ENCODE measurements around the gene CACNG7.

The CACNG7 gene, protein sequence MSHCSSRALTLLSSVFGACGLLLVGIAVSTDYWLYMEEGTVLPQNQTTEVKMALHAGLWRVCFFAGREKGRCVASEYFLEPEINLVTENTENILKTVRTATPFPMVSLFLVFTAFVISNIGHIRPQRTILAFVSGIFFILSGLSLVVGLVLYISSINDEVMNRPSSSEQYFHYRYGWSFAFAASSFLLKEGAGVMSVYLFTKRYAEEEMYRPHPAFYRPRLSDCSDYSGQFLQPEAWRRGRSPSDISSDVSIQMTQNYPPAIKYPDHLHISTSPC

DNA sequence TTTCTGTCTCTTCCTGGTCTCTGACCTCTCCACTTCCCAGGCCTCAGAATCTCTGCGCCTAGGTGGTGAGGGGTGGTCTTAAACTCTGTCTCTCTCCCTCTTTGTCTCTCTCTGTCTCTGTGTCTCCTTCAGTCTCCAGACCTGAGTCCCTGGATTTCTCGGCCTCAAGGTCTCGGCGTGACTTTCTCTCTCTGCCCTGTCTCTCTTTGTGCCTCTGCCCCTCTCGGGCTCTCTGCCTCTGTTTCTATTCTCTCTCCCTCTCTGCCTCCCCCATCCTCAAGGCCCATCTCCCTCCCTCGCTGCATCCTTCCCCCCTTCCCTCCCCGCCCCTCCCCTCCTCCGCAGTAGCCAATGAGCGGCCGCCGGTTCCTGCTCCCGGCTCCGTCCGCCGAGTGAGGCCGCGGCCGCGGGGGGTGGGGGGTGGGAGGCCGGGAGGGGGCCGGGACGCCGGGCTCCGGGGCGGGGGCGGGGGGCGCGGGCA lies at the start of gene CACNG7:
CACNG7 (plus strand) TSS at position 344 of the 481 bp plus-strand sequence. CDS start 3,554 bp downstream, outside the sequence.
- DNase-seq = no peak

- DNase-seq = no peak
These were observed 44.7 kb upstream of the CACNG7 start for GRCh38 chr19:53864308-53864836.

DNA sequence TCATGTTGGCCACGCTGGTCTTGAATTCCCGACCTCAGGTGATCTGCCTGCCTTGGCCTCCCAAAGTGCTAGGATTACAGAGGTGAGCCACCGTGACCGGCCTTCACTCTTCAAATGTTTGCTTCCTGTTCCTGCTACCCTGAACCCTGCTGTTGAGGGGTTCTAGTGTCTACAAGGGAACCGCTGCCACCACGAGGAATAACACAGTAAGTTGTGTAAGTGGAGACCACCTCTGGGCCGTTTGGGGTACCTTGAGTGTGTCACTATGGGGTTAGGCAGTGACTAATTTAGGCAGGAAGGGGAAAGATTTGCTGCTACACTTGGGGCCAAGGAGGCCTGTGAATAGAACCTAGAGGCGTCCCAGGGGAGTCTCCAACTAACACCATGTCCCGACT lies 43.6 kb upstream of the CACNG7 start:
- DNase-seq = peak; percentile 20

- DNase-seq = peak; percentile 86
These were observed 42.9 kb upstream of the CACNG7 start for GRCh38 chr19:53865918-53866864.

- DNase-seq = no peak
These were observed 42.2 kb upstream of the CACNG7 start for GRCh38 chr19:53866865-53867224.

DNA sequence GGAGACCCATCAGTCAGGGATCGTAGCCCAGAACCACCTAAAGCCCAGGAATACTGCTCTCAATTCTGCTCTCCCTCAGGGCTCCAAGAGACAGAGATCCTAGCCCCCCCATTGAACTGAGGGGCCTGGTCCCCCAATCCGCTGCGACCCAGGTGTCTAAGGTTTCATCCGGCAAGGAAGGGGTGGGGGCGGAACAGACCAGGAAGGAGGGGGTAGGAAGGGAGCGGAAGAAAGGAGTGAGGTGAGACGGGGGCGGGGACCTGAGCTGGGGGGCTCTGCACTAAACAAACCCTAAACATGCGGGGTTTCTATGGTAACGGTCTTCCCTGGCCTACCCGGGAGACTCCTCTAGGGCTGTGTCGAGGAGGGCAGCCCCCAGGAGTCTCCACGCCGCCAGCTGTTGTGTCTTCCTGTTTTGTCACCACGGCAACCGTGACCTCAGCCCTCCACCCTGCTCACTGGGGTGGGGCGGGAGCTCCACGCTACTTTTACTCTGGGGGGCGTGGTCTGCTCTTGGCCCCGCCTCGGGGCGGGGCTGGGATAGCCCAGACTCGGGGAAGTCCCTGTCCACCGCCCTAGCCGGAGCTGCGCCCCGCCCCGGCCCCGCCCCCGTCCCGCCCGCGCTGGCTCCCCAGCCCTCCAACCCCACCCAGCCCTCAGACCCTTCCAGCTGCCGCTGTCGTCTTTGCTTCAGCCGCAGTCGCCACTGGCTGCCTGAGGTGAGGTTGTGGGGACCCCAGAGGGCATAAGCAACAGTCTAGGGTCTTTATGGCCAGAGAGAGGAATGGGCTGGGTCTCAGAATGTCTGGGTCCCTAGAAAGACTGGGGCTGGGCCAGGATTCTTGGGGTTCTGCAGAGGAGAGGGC lies 41.6 kb upstream of the CACNG7 start, which contains the start of gene MYADM:
MYADM (plus strand) TSS at position 659 of the 866 bp plus-strand sequence. CDS start 5,647 bp downstream, outside the sequence.
- DNase-seq = peak; percentile 100

DNA sequence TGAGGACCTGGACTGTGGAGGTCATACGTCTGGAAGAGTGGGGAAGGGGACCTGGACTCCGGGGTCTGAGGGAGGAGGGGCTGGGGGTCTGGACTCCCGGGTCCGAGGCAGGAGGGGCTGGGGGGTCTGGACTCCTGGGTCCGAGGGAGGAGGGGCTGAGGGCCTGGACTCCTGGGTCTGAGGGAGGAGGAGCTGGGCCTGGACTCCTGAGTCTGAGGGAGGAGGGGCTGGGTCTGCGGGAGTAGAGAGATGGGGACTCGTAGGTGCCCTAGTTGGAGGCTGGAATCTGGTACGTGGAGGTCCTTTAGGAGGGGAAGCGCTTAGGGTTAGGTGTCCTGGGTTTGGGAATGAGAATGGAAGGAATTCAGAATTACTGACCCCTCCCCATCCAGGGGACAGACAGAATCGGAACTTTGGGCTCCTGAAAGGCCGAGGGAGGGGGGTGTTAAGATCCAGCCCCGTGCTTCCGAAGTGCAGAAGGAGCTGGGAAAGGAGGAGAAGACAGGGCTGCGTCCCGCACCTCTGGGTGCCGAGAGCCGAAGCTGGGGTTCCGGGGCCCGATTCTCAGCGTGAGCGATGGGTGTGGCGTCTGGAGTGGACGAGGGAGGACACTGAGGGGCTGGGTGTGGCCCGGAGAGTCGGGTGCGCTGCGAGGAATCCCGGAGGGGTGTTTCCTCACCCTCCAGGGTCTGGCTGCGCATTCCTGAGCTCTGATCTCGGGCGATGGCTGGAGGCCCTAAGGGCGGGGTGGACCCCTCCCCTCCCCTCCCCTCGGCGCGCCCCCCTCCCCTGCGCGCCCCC lies 40.8 kb upstream of the CACNG7 start:
- peak; percentile 62 for DNase-seq

DNA sequence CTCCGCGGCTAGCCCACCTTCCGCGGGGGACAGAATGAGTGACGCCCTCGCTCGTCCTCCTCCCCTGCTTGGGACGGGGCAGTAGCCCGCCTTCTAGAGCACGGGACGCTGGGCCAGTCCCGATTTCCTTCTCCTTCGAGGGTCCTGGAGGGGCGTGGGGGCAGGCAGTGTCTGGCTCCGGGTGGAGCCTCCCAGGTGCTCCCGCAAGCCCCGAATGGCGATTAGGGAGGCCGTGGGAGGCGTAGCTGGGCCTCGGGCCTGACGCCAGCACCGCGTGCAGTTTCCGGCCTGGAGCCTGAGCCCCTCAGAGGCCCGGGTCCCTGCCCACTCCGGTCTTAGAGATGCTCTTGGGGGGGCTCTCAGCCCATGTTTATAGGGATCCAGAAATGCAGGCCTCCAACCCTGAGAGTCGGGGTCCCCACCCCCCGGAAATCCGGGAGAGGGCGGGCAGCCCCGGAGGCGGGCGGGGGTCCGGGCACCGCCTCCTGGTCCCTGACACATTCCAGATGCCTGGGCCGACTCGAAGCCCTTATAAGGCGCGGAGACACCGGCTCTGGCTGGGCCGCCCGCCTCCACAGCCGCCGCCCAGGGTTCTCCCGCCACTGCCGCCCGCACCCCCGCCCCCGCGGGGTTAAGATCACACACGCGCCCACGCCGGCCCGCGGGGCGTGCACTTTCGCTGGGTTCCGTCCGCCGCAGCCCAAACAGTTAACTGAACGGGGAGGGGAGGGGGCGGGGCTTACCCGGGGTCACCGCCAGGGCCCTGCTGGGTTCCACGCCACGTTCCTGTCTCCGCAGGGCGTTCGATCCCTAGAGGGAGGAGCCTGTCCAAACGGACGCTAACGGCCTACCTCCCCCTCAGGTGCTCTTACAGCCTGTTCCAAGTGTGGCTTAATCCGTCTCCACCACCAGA lies 39.9 kb upstream of the CACNG7 start:
- peak; percentile 94 for DNase-seq

DNA sequence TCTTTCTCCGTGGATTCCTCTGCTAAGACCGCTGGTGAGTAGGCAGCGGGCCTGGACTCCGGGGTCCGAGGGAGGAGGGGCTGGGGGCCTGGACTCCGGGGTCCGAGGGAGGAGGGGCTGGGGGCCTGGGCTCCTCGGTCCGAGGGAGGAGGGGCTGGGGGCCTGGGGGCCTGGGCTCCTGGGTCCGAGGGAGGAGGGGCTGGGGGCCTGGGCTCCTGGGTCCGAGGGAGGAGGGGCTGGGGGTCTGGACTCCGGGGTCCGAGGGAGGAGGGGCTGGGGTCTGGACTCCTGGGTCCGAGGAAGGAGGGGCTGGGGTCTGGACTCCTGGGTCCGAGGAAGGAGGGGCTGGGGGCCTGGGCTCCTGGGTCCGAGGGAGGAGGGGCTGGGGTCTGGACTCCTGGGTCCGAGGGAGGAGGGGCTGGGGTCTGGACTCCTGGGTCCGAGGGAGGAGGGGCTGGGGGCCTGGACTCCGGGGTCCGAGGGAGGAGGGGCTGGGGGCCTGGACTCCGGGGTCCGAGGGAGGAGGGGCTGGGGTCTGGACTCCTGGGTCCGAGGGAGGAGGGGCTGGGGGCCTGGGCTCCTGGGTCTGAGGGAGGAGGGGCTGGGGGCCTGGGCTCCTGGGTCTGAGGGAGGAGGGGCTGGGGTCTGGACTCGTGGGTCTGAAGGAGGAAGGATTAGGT lies 39.1 kb upstream of the CACNG7 start:
- peak; percentile 10 for DNase-seq

DNA sequence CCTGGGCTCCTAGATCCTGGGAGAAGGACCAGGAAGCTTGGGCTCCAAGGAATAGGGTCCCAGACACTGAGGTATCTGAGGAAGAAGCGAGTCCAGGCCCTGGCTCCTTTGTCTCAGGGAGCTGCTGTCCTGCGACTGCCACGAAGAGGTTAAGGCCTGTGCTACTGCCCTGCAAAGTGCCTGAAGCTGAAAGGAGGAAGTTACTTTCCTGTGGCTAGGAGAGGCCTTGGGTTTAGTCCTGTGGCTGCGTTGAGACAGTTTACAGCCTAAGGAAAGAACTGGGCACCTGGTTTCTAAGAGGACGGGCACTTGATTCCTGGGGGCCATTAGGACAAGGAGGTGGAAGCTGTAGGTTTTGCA lies 38.6 kb upstream of the CACNG7 start:
- DNase-seq = peak; percentile 46

DNA sequence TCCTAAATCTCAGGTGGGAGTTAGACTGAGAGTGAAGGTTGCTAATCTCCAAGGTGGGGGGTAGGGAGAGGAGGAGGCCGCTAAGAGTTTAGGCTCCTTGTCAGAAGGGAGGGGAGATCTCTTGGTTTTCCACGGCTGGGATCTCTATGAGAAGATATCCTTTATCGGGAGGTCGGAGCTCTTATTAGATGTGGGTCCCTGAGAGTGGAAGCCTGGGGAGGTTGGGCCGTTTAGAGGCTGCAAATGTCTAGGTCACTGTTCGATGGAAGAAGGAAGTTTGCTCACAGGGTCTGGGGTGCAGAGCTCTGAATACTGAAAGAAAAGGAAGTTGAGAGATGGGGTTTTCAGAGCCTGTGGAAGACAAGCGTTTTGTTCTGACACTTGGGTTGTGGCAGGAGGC lies 37.6 kb upstream of the CACNG7 start:
- peak; percentile 42 for DNase-seq

DNA sequence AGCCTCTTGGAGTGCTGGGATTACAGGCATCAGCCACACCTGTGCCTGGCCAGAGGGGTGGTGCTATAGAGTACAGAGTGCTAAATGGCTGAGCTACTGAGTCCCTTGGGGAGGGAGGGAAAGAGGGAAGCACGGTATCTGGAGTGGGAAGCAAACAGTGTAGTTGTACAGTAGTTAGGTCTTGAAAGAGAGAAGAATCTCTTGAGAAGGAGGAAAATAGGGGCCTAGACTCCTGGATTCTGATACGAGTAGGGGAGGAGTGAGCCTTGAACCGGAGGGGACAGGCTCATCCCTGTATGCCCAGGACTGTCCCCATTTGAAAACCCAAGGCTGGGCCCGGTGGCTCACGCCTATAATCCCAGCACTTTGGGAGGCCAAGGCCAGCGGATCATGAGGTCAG lies 36.3 kb upstream of the CACNG7 start:
- peak; percentile 43 for DNase-seq

DNA sequence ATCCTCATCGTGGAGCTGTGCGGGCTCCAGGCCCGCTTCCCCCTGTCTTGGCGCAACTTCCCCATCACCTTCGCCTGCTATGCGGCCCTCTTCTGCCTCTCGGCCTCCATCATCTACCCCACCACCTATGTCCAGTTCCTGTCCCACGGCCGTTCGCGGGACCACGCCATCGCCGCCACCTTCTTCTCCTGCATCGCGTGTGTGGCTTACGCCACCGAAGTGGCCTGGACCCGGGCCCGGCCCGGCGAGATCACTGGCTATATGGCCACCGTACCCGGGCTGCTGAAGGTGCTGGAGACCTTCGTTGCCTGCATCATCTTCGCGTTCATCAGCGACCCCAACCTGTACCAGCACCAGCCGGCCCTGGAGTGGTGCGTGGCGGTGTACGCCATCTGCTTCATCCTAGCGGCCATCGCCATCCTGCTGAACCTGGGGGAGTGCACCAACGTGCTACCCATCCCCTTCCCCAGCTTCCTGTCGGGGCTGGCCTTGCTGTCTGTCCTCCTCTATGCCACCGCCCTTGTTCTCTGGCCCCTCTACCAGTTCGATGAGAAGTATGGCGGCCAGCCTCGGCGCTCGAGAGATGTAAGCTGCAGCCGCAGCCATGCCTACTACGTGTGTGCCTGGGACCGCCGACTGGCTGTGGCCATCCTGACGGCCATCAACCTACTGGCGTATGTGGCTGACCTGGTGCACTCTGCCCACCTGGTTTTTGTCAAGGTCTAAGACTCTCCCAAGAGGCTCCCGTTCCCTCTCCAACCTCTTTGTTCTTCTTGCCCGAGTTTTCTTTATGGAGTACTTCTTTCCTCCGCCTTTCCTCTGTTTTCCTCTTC lies 35.1 kb upstream of the CACNG7 start:
- peak; percentile 52 for DNase-seq

- peak; percentile 54 for DNase-seq
These were observed 34.5 kb upstream of the CACNG7 start for GRCh38 chr19:53874606-53874990.

- DNase-seq = peak; percentile 37
These were observed 33.3 kb upstream of the CACNG7 start for GRCh38 chr19:53875602-53876325.

GRCh38 chr19:53876651-53877224 lies 32.3 kb upstream of the CACNG7 start:
- DNase-seq = peak; percentile 52

- DNase-seq = peak; percentile 83
These were observed 31.7 kb upstream of the CACNG7 start for GRCh38 chr19:53877361-53877766.

GRCh38 chr19:53878776-53879139 lies 30.3 kb upstream of the CACNG7 start:
- DNase-seq = peak; percentile 45
